Measurements from ENCODE around the gene PPP1R14C. TPM values are rescaled to one million over a fixed set of nuclear protein-coding genes. Genes with fewer than 3 reads are reported as not detected.

The PPP1R14C gene
- total RNA-seq, 3 donors from 2014 or later, result 11.1 to 33.5 (median 25.2) TPM

DNA sequence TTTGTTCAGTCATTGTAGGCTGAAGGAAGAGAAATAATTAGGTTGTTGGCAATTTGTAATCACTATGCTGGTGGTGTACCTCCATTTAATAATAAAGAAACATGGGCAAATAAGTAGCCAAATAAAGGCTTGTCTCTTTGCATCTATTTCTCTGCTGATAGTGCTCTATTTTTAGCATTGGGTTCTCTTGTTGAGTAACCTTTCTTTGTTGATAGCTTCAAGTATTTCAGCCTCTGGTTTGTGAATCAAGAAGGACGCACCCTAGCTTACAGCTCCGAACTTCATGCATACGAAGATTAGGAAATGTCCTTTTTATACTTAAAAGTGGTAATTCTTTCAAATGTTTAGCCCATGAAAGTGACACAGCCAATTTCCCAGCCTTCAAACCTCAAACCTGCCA is 2.6 kb downstream of the PPP1R14C start:
- H3K9me3 ChIP-seq, result no peaks in the 10 kb centered on the region
- DNase-seq, result no peak
- peaks cover 7% of the 10 kb centered on the region for H3K4me1 ChIP-seq (ENCODE audit: low read depth)
- intact Hi-C loops (cut with DNase I, micrococcal nuclease), result no loop called here
- TF ChIP-seq, protein P1, sequence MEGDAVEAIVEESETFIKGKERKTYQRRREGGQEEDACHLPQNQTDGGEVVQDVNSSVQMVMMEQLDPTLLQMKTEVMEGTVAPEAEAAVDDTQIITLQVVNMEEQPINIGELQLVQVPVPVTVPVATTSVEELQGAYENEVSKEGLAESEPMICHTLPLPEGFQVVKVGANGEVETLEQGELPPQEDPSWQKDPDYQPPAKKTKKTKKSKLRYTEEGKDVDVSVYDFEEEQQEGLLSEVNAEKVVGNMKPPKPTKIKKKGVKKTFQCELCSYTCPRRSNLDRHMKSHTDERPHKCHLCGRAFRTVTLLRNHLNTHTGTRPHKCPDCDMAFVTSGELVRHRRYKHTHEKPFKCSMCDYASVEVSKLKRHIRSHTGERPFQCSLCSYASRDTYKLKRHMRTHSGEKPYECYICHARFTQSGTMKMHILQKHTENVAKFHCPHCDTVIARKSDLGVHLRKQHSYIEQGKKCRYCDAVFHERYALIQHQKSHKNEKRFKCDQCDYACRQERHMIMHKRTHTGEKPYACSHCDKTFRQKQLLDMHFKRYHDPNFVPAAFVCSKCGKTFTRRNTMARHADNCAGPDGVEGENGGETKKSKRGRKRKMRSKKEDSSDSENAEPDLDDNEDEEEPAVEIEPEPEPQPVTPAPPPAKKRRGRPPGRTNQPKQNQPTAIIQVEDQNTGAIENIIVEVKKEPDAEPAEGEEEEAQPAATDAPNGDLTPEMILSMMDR (IDR thresholded peaks at IDR 0.05), result no peak
- H3K36me3 ChIP-seq (ENCODE audit: low read depth), result no peaks in the 10 kb centered on the region
- H3K4me3 ChIP-seq, result no peak overlapping the region
- no peak for ATAC-seq

- no peak overlapping the region for H3K4me3 ChIP-seq
- no peaks in the 10 kb centered on the region for H3K36me3 ChIP-seq (ENCODE audit: low read depth)
- H3K9me3 ChIP-seq, result no peaks in the 10 kb centered on the region
- DNase-seq (no peak), ATAC-seq (no peak)
- peaks cover 7% of the 10 kb centered on the region for H3K4me1 ChIP-seq (ENCODE audit: low read depth)
- intact Hi-C loops (cut with DNase I, micrococcal nuclease), result no loop called here
- TF ChIP-seq, protein P1 (IDR thresholded peaks at IDR 0.05), result no peak
These were observed 3.0 kb downstream of the PPP1R14C start for GRCh38 chr6:150145830-150146229.

- Histone ChIP-seq H3K4me1 (ENCODE audit: low read depth) (peaks cover 7% of the 10 kb centered on the region), H3K4me3 (no peak overlapping the region), H3K36me3 (ENCODE audit: low read depth) (no peaks in the 10 kb centered on the region), H3K9me3 (no peaks in the 10 kb centered on the region)
- TF ChIP-seq, protein P1 (IDR thresholded peaks at IDR 0.05), result no peak
- DNase-seq (no peak), ATAC-seq (no peak)
- intact Hi-C loops (cut with DNase I, micrococcal nuclease), result no loop called here
These were observed 3.6 kb downstream of the PPP1R14C start for GRCh38 chr6:150146436-150146835.

GRCh38 chr6:150149146-150149545 is 6.3 kb downstream of the PPP1R14C start:
- DNase-seq (no peak), ATAC-seq (no peak)
- Histone ChIP-seq H3K4me1 (ENCODE audit: low read depth) (peaks cover 3% of the 10 kb centered on the region), H3K4me3 (no peak overlapping the region), H3K36me3 (ENCODE audit: low read depth) (no peaks in the 10 kb centered on the region), H3K9me3 (no peaks in the 10 kb centered on the region)
- intact Hi-C loops (cut with DNase I, micrococcal nuclease), result no loop called here
- TF ChIP-seq, protein P1 (IDR thresholded peaks at IDR 0.05), result no peak

GRCh38 chr6:150150458-150150820 is 7.6 kb downstream of the PPP1R14C start:
- Histone ChIP-seq H3K4me3 (no peak overlapping the region), H3K9me3 (no peaks in the 10 kb centered on the region), H3K36me3 (ENCODE audit: low read depth) (no peaks in the 10 kb centered on the region), H3K4me1 (ENCODE audit: low read depth) (peaks cover 8% of the 10 kb centered on the region)
- intact Hi-C loops (cut with DNase I, micrococcal nuclease), result no loop called here
- TF ChIP-seq, protein P1 (IDR thresholded peaks at IDR 0.05), result no peak
- no peak for ATAC-seq
- no peak for DNase-seq
